Mesendoderm (in vitro differentiated cells): ENCODE measurements around the gene CST7.

Experiments used
- DNase-seq: peaks from one replicate; pipeline ENCODE4 v3.0.0; 2013
- H2AK5ac ChIP-seq: 2 replicates; pipeline ENCODE4 v1.6.1; 2013; ENCODE audit warnings: low read length, inconsistent platforms
- H2BK120ac ChIP-seq: 2 replicates; pipeline ENCODE4 v1.6.1; 2013; ENCODE audit warnings: low read depth, mild to moderate bottlenecking, low read length, moderate library complexity, mixed read lengths
- H2BK15ac ChIP-seq: replicated peaks from 2 replicates; pipeline ENCODE4 v1.6.1; 2013; ENCODE audit warnings: low read depth, mild to moderate bottlenecking, moderate library complexity
- H2BK5ac ChIP-seq: 2 replicates; pipeline ENCODE4 v1.6.1; 2013; ENCODE audit warnings: low read length, inconsistent platforms
- H3K18ac ChIP-seq: 2 replicates; pipeline ENCODE4 v1.6.1; 2013; ENCODE audit warnings: mild to moderate bottlenecking, low read length, mixed read lengths
- H3K23ac ChIP-seq: one replicate; pipeline ENCODE4 v1.6.1; 2013; ENCODE audit warnings: low read length
- H3K27ac ChIP-seq: 2 replicates; pipeline ENCODE4 v1.5.1; 2013; ENCODE audit warnings: low read depth, mild to moderate bottlenecking, inconsistent platforms, low read length, moderate library complexity
- H3K27me3 ChIP-seq: 2 replicates; pipeline ENCODE4 v1.6.1; 2013; ENCODE audit warnings: low read length, control low read depth, mild to moderate bottlenecking, inconsistent platforms; ENCODE audit not compliant: insufficient read depth, poor library complexity
- H3K36me3 ChIP-seq: 2 replicates; pipeline ENCODE4 v1.6.1; 2013; ENCODE audit warnings: low read length, inconsistent platforms; ENCODE audit not compliant: control insufficient read depth, insufficient read depth
- H3K4ac ChIP-seq: one replicate; pipeline ENCODE4 v1.6.1; 2013; ENCODE audit warnings: low read depth, mild to moderate bottlenecking, low read length, moderate library complexity
- H3K4me1 ChIP-seq: 2 replicates; pipeline ENCODE4 v1.6.1; 2013; ENCODE audit warnings: low read depth, low read length, inconsistent platforms; ENCODE audit not compliant: control insufficient read depth
- H3K4me2 ChIP-seq: 2 replicates; pipeline ENCODE4 v1.6.1; 2013; ENCODE audit warnings: low read length
- H3K4me3 ChIP-seq: 2 replicates; pipeline ENCODE4 v1.5.1; 2013; ENCODE audit warnings: mild to moderate bottlenecking, low read length
- H3K56ac ChIP-seq: one replicate; pipeline ENCODE4 v1.6.1; 2013; ENCODE audit warnings: low read length
- H3K79me1 ChIP-seq: 2 replicates; pipeline ENCODE4 v1.6.1; 2013; ENCODE audit warnings: low read length, inconsistent platforms
- H3K79me2 ChIP-seq: 2 replicates; pipeline ENCODE4 v1.6.1; 2013; ENCODE audit warnings: mild to moderate bottlenecking, low read length; ENCODE audit not compliant: control insufficient read depth, insufficient read depth
- H3K9ac ChIP-seq: 2 replicates; pipeline ENCODE4 v1.6.1; 2013; ENCODE audit warnings: low read length, inconsistent platforms
- H4K5ac ChIP-seq: one replicate; pipeline ENCODE4 v1.6.1; 2013; ENCODE audit warnings: low read length
- H4K8ac ChIP-seq: one replicate; pipeline ENCODE4 v1.6.1; 2013; ENCODE audit warnings: low read depth, mild to moderate bottlenecking, control low read depth, low read length, moderate library complexity
- WGBS: extraction: QIAGEN DNeasy Blood & Tissue Kit; methylation state at CpG from one replicate; pipeline ENCODE4 v1.1.7; 2013; ENCODE audit warnings: low lambda C conversion rate, missing lambda C conversion rate; ENCODE audit not compliant: insufficient coverage; ENCODE audit errors: extremely low coverage; 5-methylcytosine and 5-hydroxymethylcytosine counted together

CST7 gene

DNA sequence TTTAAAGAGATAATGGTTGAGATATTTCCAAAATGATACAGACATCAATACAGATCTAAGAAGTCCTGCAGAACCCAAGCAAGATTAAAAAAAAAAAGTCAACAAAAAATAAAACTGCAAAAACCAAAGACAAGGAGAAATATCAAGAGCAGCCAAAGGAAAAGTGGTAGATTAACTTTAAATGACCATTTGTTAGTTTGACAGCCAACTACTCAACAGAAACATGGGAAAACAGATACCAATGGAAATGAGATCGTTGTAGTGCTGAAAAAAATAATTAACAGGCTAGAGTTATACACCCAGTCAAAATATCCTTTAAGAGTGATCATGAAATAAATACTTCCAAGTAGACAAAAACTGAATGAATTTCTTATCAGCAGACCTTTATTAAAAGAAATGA, 53.9 kb downstream of the CST7 start:
- no peak overlapping the region for H2AK5ac ChIP-seq
- no CpG with 5 or more reads among the region's 1 CpG for WGBS
- H3K27ac ChIP-seq = no peak overlapping the region
- no peak overlapping the region for H2BK15ac ChIP-seq
- no peak overlapping the region for H2BK5ac ChIP-seq
- H3K27me3 ChIP-seq = no peaks in the 10 kb centered on the region
- H3K79me1 ChIP-seq = no peaks in the 10 kb centered on the region
- no peaks in the 10 kb centered on the region for H3K4me1 ChIP-seq
- H3K4me3 ChIP-seq = no peak overlapping the region
- H3K56ac ChIP-seq = no peak overlapping the region
- H3K18ac ChIP-seq = no peak overlapping the region
- H3K79me2 ChIP-seq = no peaks in the 10 kb centered on the region
- H3K4me2 ChIP-seq = no peak overlapping the region
- no peak overlapping the region for H3K9ac ChIP-seq
- H4K8ac ChIP-seq = no peak overlapping the region
- no peaks in the 10 kb centered on the region for H3K36me3 ChIP-seq
- H3K4ac ChIP-seq = no peak overlapping the region
- no peak overlapping the region for H4K5ac ChIP-seq
- DNase-seq = no peak
- no peak overlapping the region for H3K23ac ChIP-seq
- H2BK120ac ChIP-seq = no peak overlapping the region

DNA sequence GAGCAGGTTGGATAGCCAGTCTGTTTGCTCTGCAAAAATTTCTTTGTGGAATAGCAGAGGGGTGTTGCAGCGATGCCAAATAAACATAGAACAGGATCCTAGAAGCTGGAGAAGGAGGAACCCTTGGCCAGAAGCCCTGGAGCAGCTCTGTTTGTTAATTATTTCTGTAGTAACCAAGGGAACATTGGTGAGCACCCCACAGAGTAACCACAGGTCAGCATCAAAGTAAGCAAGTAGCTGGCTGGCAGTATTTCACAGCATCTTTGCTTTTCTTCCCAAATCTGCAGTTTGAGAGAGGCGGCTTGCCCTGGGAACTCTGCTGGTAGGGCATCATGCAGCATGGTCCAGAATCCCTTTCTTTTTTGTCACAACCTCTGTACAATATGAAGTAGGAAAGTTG, 56.2 kb downstream of the CST7 start:
- Histone ChIP-seq H3K4me1 (no peaks in the 10 kb centered on the region), H3K4me2 (no peak overlapping the region), H3K36me3 (no peaks in the 10 kb centered on the region), H3K23ac (no peak overlapping the region), H2AK5ac (no peak overlapping the region), H3K9ac (no peak overlapping the region), H2BK120ac (no peak overlapping the region), H3K79me1 (no peaks in the 10 kb centered on the region), H3K79me2 (no peaks in the 10 kb centered on the region), H3K18ac (no peak overlapping the region), H3K56ac (no peak overlapping the region), H3K4ac (no peak overlapping the region), H2BK15ac (no peak overlapping the region), H4K5ac (no peak overlapping the region), H3K27ac (no peak overlapping the region), H3K4me3 (no peak overlapping the region), H3K27me3 (no peaks in the 10 kb centered on the region), H2BK5ac (no peak overlapping the region), H4K8ac (no peak overlapping the region)
- DNase-seq = no peak
- WGBS = no CpG with 5 or more reads among the region's 2 CpGs

DNA sequence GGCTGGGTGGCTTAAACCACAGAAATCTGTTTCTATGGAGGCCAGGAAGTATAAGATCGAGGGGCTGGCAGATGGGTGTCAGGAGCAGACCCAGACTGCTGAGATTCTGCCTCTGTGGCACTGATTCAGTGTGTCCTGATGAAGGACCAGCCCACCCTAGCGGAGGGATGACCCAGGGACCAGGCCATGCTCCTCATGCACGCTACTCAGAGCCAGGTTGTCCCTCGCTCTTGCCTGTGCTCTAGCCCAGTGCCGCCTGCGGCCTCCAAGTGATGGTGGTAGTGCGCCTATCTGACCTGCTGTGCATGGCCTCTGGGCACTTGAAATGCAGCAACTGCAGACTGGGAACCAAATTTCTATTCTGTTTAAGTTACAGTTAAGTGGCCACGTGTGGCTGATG, 56.6 kb downstream of the CST7 start:
- H4K8ac ChIP-seq = no peak overlapping the region
- H3K79me1 ChIP-seq = no peaks in the 10 kb centered on the region
- H3K56ac ChIP-seq = no peak overlapping the region
- no peak overlapping the region for H2AK5ac ChIP-seq
- no peak for DNase-seq
- no CpG with 5 or more reads among the region's 8 CpGs for WGBS
- no peak overlapping the region for H3K9ac ChIP-seq
- no peak overlapping the region for H3K4ac ChIP-seq
- no peak overlapping the region for H2BK120ac ChIP-seq
- H3K36me3 ChIP-seq = no peaks in the 10 kb centered on the region
- H3K23ac ChIP-seq = no peak overlapping the region
- H4K5ac ChIP-seq = no peak overlapping the region
- H3K27ac ChIP-seq = no peak overlapping the region
- H3K4me3 ChIP-seq = no peak overlapping the region
- H3K4me2 ChIP-seq = no peak overlapping the region
- H3K4me1 ChIP-seq = no peaks in the 10 kb centered on the region
- H3K79me2 ChIP-seq = no peaks in the 10 kb centered on the region
- no peak overlapping the region for H3K18ac ChIP-seq
- no peak overlapping the region for H2BK5ac ChIP-seq
- H2BK15ac ChIP-seq = no peak overlapping the region
- no peaks in the 10 kb centered on the region for H3K27me3 ChIP-seq

- Histone ChIP-seq H2BK120ac (no peak overlapping the region), H3K9ac (no peak overlapping the region), H3K36me3 (no peaks in the 10 kb centered on the region), H3K56ac (no peak overlapping the region), H2BK5ac (no peak overlapping the region), H3K4me3 (no peak overlapping the region), H3K4me1 (no peaks in the 10 kb centered on the region), H4K5ac (no peak overlapping the region), H3K79me1 (no peaks in the 10 kb centered on the region), H3K79me2 (no peaks in the 10 kb centered on the region), H3K23ac (no peak overlapping the region), H3K4ac (no peak overlapping the region), H3K4me2 (no peak overlapping the region), H4K8ac (no peak overlapping the region), H2AK5ac (no peak overlapping the region), H2BK15ac (no peak overlapping the region), H3K27me3 (no peaks in the 10 kb centered on the region), H3K27ac (no peak overlapping the region), H3K18ac (no peak overlapping the region)
- WGBS = no CpG with 5 or more reads among the region's 12 CpGs
- no peak for DNase-seq
Observed at GRCh38 chr20:25006431-25007167, 57.5 kb downstream of the CST7 start.

DNA sequence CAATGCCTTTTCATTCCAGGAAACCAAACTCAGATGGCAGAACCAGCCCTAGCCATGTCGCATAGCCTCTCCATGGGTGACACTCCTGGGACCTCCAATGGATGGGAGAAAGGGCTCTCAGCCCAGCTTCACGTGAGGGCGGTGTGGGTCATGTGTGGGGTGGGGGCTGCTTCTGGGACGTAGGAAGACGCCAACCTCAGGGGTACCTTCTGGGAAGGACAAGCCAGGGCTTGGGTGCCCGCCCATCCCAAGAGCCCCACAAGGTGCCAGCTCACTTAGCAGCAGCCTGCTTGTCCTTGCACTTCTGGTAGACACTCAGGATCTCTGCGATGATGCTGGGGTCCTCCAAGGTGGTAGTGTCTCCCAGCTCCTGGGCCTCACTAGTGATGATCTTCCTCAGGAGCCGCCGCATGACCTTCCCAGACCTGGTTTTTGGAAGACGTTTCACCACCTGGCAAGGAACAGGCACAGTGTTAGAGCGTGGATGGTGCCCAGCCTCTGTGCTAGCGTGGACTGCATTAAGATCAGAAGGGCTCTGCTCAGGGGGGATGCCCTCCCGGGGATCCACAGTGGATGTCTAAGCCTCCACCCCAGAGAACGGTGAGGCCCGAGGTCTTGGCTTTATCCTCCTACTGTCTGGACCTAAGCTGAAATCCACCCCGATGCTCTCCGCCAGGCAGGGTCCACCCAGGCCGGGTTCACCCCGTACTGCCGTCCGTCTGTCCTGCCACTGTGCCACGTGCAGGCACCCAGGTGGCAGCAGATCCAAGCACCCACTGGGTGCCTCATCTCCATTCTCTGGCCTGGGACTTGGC, 58.6 kb downstream of the CST7 start:
- Histone ChIP-seq H3K4me2 (no peak overlapping the region), H3K36me3 (no peaks in the 10 kb centered on the region), H3K4me1 (no peaks in the 10 kb centered on the region), H3K27ac (no peak overlapping the region), H2AK5ac (no peak overlapping the region), H3K27me3 (no peaks in the 10 kb centered on the region), H4K5ac (no peak overlapping the region), H2BK5ac (no peak overlapping the region), H3K79me2 (no peaks in the 10 kb centered on the region), H4K8ac (no peak overlapping the region), H3K79me1 (no peaks in the 10 kb centered on the region), H3K4me3 (no peak overlapping the region), H2BK120ac (no peak overlapping the region), H3K56ac (no peak overlapping the region), H2BK15ac (no peak overlapping the region), H3K18ac (no peak overlapping the region), H3K9ac (no peak overlapping the region), H3K4ac (no peak overlapping the region), H3K23ac (no peak overlapping the region)
- no CpG with 5 or more reads among the region's 22 CpGs for WGBS
- no peak for DNase-seq
